ENCODE results near the gene STOX2. TPM values are rescaled to one million over a fixed set of nuclear protein-coding genes. Genes with fewer than 3 reads are reported as not detected.

Gene STOX2
- total and polyA plus RNA-seq, 10 of the 15 experiments (the other 5 are each of a cell fraction or from before 2014, with no cell fraction given), result 0.01 to 1.2 (median 0.18) TPM; not detected in 4

- no peak for TF ChIP-seq SKIL (IDR thresholded peaks at IDR 0.05; ENCODE audit: low read depth, poor library complexity, severe bottlenecking)
Measured at GRCh38 chr4:184021389-184021788, 116.3 kb downstream of the STOX2 start (continued).

DNA sequence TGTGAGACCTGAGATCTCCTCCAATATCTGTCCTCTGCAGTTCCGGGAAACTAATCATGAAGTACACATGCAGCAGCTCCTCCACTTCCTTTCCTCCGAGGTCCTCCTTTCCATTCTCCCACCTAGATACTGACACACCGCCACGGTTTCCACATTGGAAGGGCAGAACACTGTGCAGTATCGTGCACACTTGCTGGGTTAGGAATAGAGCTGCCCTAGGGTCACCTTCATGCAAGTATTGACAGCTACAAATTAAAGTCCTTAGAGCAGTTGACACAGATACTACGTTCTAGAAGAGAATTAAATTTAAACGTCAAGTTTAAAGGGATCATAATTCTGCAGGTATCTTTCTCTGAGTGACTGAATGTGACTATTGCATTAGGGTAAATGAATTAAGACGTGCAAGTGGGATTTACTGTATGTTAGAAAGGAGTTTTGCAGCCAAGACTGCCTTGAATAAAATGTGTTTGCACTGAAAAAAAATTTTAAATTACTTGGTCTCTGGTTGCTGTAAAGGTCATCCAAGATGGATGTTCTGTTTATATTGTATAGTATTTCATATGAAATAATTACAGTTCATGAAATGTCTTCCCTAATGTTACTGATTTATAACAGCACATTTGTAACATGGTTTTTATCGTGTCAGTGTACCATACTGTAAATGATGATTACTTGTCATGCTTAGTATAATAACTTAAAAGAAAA, 117.7 kb downstream of the STOX2 start:
- SMC1A ChIA-PET (ENCODE audit: uncharacterized antibody, unreplicated experiment), result no interaction called here
- DNase-seq (ENCODE audit: low read depth, low spot score) (no peak), FAIRE-seq (no peak), ATAC-seq (no peak)
- BruUV-seq (replicated peaks), result no TSS peak
- H3K36me3 ChIP-seq (ENCODE audit: control insufficient read depth in 2 of 2, insufficient read depth in 2 of 2, low read length in 1 of 2), result no peaks in the 10 kb centered on the region
- 21% methylated on average over 9 of the region's 9 CpGs for WGBS (ENCODE audit: insufficient coverage, insufficient replicate concordance, low lambda C conversion rate, missing lambda C conversion rate)
- CTCF ChIA-PET, result no interaction called here
- H3K9ac ChIP-seq (ENCODE audit: control insufficient read depth, insufficient read depth, low read length), result no peak overlapping the region
- no peaks in the 10 kb centered on the region for H3K27me3 ChIP-seq (replicated peaks in 1 of 2; ENCODE audit: control insufficient read depth in 2 of 2, insufficient read depth in 2 of 2, low read length in 1 of 2)
- no peak overlapping the region for H3K4me3 ChIP-seq
- H3K4me1 ChIP-seq (ENCODE audit: control insufficient read depth, insufficient read depth, low read length), result no peaks in the 10 kb centered on the region
- in situ Hi-C loops (cut with MboI), result no loop called here
- POLR2A ChIA-PET, result no interaction called here
- TF ChIP-seq YBX1 (IDR thresholded peaks at IDR 0.05) (no peak), ZNF24 (IDR thresholded peaks at IDR 0.05) (no peak), BRCA1 (IDR thresholded peaks at IDR 0.05; ENCODE audit: low read depth, low read length) (no peak), KLF5 (IDR thresholded peaks at IDR 0.05; ENCODE audit: partially characterized antibody) (no peak), NFYA (IDR thresholded peaks at IDR 0.05; ENCODE audit: borderline replicate concordance, low read depth, low read length) (no peak), IRF5 (IDR thresholded peaks at IDR 0.05; ENCODE audit: borderline replicate concordance) (no peak), HCFC1 (IDR thresholded peaks at IDR 0.05; ENCODE audit: low read length) (no peak), ZNF207 (IDR thresholded peaks at IDR 0.05; ENCODE audit: borderline replicate concordance) (no peak), PAX5 (IDR thresholded peaks at IDR 0.05; ENCODE audit: borderline replicate concordance, low read depth, low read length) (no peak), ASH2L (IDR thresholded peaks at IDR 0.05; ENCODE audit: borderline replicate concordance, low read depth) (no peak), SRF (IDR thresholded peaks at IDR 0.05; ENCODE audit: low read depth in 2 of 2, low read length in 2 of 2) (no peak)
- TF ChIP-seq, protein P1, sequence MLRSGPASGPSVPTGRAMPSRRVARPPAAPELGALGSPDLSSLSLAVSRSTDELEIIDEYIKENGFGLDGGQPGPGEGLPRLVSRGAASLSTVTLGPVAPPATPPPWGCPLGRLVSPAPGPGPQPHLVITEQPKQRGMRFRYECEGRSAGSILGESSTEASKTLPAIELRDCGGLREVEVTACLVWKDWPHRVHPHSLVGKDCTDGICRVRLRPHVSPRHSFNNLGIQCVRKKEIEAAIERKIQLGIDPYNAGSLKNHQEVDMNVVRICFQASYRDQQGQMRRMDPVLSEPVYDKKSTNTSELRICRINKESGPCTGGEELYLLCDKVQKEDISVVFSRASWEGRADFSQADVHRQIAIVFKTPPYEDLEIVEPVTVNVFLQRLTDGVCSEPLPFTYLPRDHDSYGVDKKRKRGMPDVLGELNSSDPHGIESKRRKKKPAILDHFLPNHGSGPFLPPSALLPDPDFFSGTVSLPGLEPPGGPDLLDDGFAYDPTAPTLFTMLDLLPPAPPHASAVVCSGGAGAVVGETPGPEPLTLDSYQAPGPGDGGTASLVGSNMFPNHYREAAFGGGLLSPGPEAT (IDR thresholded peaks at IDR 0.05; ENCODE audit: low read depth), result no peak
- no peaks in the 10 kb centered on the region for H3K79me2 ChIP-seq (ENCODE audit: control insufficient read depth, insufficient read depth, low read length)
- no peaks in the 10 kb centered on the region for H3K9me3 ChIP-seq (replicated peaks; ENCODE audit: control insufficient read depth, insufficient read depth, low read length)
- RAD21 ChIA-PET (ENCODE audit: unreplicated experiment), result no interaction called here
- H2AFZ ChIP-seq (ENCODE audit: control insufficient read depth, low read depth, low read length), result no peak overlapping the region
- no peak overlapping the region for H3K27ac ChIP-seq (ENCODE audit: control insufficient read depth, insufficient read depth)
- H3K4me2 ChIP-seq (ENCODE audit: control insufficient read depth, insufficient read depth), result no peak overlapping the region
- intact Hi-C loops (cut with micrococcal nuclease; ENCODE audit: unreplicated experiment), result no loop called here
- H4K20me1 ChIP-seq (ENCODE audit: control insufficient read depth, insufficient read depth), result no peaks in the 10 kb centered on the region

Measured in GM12878 (cell line).